ENCODE data around the gene CLDN1.

The CLDN1 gene

DNA sequence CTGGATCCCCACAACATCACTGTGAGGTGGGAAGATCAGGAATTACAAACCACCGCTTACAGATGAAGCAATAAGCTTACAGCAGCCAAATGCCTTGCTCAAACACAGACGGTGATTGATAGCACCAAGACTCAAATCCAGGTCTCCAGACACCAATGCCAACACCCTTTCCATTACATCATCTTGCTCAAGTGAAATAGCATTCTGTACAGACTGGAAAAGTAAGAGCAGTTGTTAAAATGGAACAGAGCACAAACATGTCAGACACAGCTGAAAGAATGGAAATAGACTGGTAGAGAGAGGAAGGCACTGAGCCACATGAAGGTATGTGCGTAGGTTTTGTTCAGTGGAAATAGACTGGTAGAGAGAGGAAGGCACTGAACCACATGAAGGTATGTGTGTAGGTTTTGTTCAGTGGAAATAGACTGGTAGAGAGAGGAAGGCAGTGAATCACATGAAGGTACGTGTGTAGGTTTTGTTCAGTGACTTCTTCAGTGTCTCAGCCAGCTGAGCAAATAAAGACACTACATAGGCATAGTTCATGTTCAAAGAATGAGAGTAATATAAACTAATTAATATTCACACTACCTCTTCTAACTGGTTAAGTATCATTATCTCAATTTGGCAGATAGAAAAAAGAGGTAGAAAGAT, 15.6 kb downstream of the CLDN1 start:
- Histone ChIP-seq H3K27me3 (ENCODE audit: control insufficient read depth, insufficient read depth, low read length) (no peaks in the 10 kb centered on the region), H3K9me3 (ENCODE audit: control insufficient read depth, low read depth, low read length) (no peaks in the 10 kb centered on the region), H3K27ac (ENCODE audit: low read length) (no peak overlapping the region), H3K9ac (ENCODE audit: low read length) (no peak overlapping the region), H3K4me1 (ENCODE audit: control insufficient read depth, low read depth, low read length) (no peaks in the 10 kb centered on the region), H3K36me3 (ENCODE audit: control insufficient read depth, low read depth, low read length) (no peaks in the 10 kb centered on the region), H3K4me3 (ENCODE audit: low read length) (no peak overlapping the region)

DNA sequence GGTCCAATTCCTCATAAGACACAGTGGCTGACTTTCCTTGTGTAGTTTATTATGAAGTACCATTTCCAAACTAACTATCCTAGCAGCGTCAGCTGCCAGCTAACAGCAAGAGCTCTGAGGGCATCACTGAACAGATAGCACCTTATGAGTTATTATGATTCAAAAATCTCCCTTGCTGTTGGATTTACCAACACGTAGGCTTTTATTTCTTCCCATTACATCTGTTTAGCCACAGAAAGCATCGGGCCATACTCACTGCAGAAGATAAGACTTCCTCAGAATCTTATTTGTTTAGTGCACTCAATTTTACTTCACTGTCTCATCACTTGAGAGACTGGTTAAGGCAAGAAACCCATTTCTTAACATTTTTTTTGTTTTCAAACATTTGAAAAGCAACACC, 16.2 kb downstream of the CLDN1 start:
- Histone ChIP-seq H3K27me3 (ENCODE audit: control insufficient read depth, insufficient read depth, low read length) (no peaks in the 10 kb centered on the region), H3K4me1 (ENCODE audit: control insufficient read depth, low read depth, low read length) (no peaks in the 10 kb centered on the region), H3K9ac (ENCODE audit: low read length) (no peak overlapping the region), H3K9me3 (ENCODE audit: control insufficient read depth, low read depth, low read length) (no peaks in the 10 kb centered on the region), H3K36me3 (ENCODE audit: control insufficient read depth, low read depth, low read length) (no peaks in the 10 kb centered on the region), H3K4me3 (ENCODE audit: low read length) (no peak overlapping the region), H3K27ac (ENCODE audit: low read length) (no peak overlapping the region)

DNA sequence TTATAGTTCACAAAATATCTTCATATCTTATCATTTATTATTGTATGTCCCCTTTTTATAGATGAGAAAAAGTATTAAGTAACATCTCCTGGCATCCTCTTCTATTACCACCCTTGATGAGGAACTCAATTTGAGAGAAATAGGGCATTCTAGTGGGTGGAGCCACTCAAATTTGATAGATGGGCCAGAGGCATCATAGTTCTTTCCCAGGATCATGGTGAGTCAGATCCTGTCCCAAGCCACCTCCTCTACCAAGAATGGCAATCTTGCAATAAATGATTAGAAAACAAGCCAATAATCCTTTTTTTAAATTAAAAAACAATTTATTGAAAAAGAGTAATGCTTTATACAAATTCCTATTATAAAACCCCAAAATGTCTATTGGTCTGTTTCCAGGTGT, 16.8 kb downstream of the CLDN1 start:
- H3K4me1 ChIP-seq (ENCODE audit: control insufficient read depth, low read depth, low read length): no peaks in the 10 kb centered on the region
- H3K27me3 ChIP-seq (ENCODE audit: control insufficient read depth, insufficient read depth, low read length): no peaks in the 10 kb centered on the region
- no peak overlapping the region for H3K4me3 ChIP-seq (ENCODE audit: low read length)
- no peak overlapping the region for H3K9ac ChIP-seq (ENCODE audit: low read length)
- no peaks in the 10 kb centered on the region for H3K36me3 ChIP-seq (ENCODE audit: control insufficient read depth, low read depth, low read length)
- H3K9me3 ChIP-seq (ENCODE audit: control insufficient read depth, low read depth, low read length): no peaks in the 10 kb centered on the region
- H3K27ac ChIP-seq (ENCODE audit: low read length): no peak overlapping the region

DNA sequence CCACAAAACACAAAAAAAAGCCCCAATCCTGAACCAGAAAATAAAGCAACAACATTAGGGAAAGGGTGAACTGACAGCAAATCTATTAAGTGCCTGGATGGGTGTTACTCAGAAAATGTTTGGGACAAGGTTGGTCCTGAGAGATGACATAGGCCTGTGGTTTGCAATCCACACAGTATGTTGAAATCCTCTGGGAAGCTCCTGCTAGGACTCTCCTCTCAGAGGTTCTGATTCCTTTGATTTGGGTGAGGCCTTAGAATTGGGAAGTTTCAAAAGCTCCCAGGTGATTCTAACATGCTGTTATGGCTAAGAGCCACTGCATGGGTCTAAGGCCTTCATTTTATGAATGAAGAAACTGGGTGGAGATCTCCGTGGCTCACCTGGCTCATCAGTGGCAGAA, 18.4 kb downstream of the CLDN1 start:
- H3K9ac ChIP-seq (ENCODE audit: low read length): no peak overlapping the region
- H3K9me3 ChIP-seq (ENCODE audit: control insufficient read depth, low read depth, low read length): no peaks in the 10 kb centered on the region
- H3K27me3 ChIP-seq (ENCODE audit: control insufficient read depth, insufficient read depth, low read length): no peaks in the 10 kb centered on the region
- H3K36me3 ChIP-seq (ENCODE audit: control insufficient read depth, low read depth, low read length): no peaks in the 10 kb centered on the region
- H3K4me3 ChIP-seq (ENCODE audit: low read length): no peak overlapping the region
- H3K4me1 ChIP-seq (ENCODE audit: control insufficient read depth, low read depth, low read length): no peaks in the 10 kb centered on the region
- H3K27ac ChIP-seq (ENCODE audit: low read length): no peak overlapping the region

DNA sequence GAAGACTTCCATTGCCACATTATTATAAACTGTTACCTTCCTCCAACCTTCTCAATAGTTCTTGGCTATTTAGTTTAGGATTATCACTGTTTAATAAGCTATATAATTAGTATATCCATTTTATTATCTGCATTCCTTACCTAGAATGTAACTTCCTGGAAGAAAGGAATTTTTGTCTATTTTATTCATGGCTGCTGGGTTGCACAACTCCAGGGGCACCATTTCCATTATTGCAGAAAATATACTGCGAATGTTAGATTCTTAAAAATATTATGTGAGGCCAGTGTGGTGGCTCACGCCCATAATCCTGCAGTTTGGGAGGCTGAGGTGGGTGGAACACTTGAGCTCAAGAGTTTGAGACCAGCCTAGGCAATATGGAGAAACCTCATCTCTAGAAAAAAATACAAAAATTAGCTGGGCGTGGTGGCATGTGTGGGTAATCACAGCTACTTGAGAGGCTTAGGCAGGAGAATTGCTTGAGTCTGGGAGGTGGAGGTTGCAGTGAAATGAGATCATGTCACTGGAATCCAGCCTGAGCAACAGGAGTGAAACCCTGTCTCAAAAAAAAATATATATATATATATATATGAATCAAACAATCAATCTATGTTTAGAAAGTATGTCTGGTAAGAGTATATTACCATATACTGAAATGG, 19.9 kb downstream of the CLDN1 start:
- H3K36me3 ChIP-seq (ENCODE audit: control insufficient read depth, low read depth, low read length): no peaks in the 10 kb centered on the region
- H3K27ac ChIP-seq (ENCODE audit: low read length): no peak overlapping the region
- no peak overlapping the region for H3K9ac ChIP-seq (ENCODE audit: low read length)
- no peaks in the 10 kb centered on the region for H3K4me1 ChIP-seq (ENCODE audit: control insufficient read depth, low read depth, low read length)
- H3K4me3 ChIP-seq (ENCODE audit: low read length): no peak overlapping the region
- no peaks in the 10 kb centered on the region for H3K9me3 ChIP-seq (ENCODE audit: control insufficient read depth, low read depth, low read length)
- no peaks in the 10 kb centered on the region for H3K27me3 ChIP-seq (ENCODE audit: control insufficient read depth, insufficient read depth, low read length)

DNA sequence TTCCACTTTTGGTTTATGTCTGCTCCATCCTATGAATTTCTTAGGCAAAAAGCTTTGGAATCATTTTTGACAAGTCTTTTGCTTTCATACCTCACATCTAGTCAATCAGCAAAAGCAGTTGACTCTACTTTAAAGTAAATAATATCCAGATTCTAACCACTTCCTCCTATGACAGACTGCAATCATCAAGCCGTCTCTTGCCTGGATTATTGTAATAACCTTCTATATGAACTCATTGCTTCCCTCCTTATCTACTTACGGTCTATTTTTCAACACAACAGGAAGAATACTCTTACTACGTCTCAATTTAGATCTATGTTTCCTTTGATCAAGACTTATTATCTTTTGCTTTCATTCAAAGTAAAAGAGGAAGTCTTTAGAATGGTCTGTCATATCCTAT, 20.7 kb downstream of the CLDN1 start:
- Histone ChIP-seq H3K9me3 (ENCODE audit: control insufficient read depth, low read depth, low read length) (no peaks in the 10 kb centered on the region), H3K27me3 (ENCODE audit: control insufficient read depth, insufficient read depth, low read length) (no peaks in the 10 kb centered on the region), H3K36me3 (ENCODE audit: control insufficient read depth, low read depth, low read length) (no peaks in the 10 kb centered on the region), H3K4me1 (ENCODE audit: control insufficient read depth, low read depth, low read length) (no peaks in the 10 kb centered on the region), H3K9ac (ENCODE audit: low read length) (no peak overlapping the region), H3K4me3 (ENCODE audit: low read length) (no peak overlapping the region), H3K27ac (ENCODE audit: low read length) (no peak overlapping the region)

DNA sequence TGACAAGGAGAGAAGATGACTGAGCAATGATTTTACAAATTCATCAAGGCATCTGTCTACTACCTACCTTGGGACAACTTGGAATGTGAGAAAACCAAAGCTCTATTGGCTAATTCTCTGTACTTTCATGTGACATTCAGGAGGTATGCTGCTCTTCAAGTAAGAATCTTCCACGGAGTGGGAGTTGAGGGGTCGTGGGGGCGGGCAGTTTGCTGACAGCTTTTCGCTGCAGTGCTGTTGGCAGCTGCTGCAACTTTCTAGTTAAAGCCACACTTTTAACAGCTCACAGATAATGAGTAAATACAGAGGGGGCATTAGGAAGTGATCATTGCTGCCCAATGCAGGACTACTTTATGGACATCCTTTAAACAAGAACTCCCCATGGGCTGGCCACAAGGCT, 22.3 kb downstream of the CLDN1 start:
- no peak overlapping the region for H3K27ac ChIP-seq (ENCODE audit: low read length)
- no peaks in the 10 kb centered on the region for H3K36me3 ChIP-seq (ENCODE audit: control insufficient read depth, low read depth, low read length)
- no peak overlapping the region for H3K4me3 ChIP-seq (ENCODE audit: low read length)

DNA sequence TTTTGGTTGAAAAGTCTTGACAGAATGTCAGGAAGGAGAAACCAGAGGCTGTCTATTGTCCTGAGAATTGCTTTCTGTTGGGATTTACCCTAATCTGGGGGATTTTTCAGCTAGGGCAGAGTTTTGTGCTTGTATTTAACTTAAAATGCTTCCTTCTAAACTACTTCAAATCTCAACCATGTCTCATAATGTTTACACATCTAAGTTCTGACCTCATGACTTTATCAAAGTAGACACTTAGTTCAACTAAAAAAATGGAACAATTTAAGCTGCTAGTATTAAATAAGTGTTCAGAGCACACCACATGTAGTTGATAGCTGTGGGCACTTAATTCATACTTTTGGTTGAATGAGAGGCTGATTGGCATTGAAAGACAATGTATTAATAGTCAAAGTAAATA, 28.2 kb downstream of the CLDN1 start:
- no peaks in the 10 kb centered on the region for H3K4me1 ChIP-seq (ENCODE audit: control insufficient read depth, low read depth, low read length)
- no peaks in the 10 kb centered on the region for H3K36me3 ChIP-seq (ENCODE audit: control insufficient read depth, low read depth, low read length)
- H3K9me3 ChIP-seq (ENCODE audit: control insufficient read depth, low read depth, low read length): no peaks in the 10 kb centered on the region
- no peaks in the 10 kb centered on the region for H3K27me3 ChIP-seq (ENCODE audit: control insufficient read depth, insufficient read depth, low read length)
- no peak overlapping the region for H3K4me3 ChIP-seq (ENCODE audit: low read length)
- no peak overlapping the region for H3K27ac ChIP-seq (ENCODE audit: low read length)
- H3K9ac ChIP-seq (ENCODE audit: low read length): no peak overlapping the region

More for the DNA sequence above, 22.3 kb downstream of the CLDN1 start:
- no peak overlapping the region for H3K9ac ChIP-seq (ENCODE audit: low read length)
- no peaks in the 10 kb centered on the region for H3K9me3 ChIP-seq (ENCODE audit: control insufficient read depth, low read depth, low read length)
- no peaks in the 10 kb centered on the region for H3K4me1 ChIP-seq (ENCODE audit: control insufficient read depth, low read depth, low read length)
- no peaks in the 10 kb centered on the region for H3K27me3 ChIP-seq (ENCODE audit: control insufficient read depth, insufficient read depth, low read length)

DNA sequence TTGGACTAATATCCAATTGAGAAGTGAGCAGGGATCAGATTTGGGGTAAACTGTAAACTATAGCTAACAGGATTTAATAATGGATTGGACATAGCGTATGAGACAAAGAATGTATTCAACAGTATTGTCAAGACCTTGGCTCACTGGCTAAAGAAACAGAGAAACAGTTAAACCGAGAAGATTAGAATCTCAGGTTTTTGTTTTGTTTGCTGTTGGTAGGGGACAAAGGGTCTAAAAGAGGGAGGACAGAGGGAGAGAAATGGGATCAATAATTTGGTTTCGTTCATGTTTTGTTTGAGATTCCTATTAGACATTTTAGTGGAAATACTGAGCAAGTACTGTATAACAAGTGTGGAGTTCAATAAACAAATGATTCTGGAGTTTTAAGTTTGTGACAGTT, 28.6 kb downstream of the CLDN1 start:
- Histone ChIP-seq H3K36me3 (ENCODE audit: control insufficient read depth, low read depth, low read length) (no peaks in the 10 kb centered on the region), H3K9ac (ENCODE audit: low read length) (no peak overlapping the region), H3K27ac (ENCODE audit: low read length) (no peak overlapping the region), H3K4me1 (ENCODE audit: control insufficient read depth, low read depth, low read length) (no peaks in the 10 kb centered on the region), H3K27me3 (ENCODE audit: control insufficient read depth, insufficient read depth, low read length) (no peaks in the 10 kb centered on the region), H3K4me3 (ENCODE audit: low read length) (no peak overlapping the region), H3K9me3 (ENCODE audit: control insufficient read depth, low read depth, low read length) (no peaks in the 10 kb centered on the region)

DNA sequence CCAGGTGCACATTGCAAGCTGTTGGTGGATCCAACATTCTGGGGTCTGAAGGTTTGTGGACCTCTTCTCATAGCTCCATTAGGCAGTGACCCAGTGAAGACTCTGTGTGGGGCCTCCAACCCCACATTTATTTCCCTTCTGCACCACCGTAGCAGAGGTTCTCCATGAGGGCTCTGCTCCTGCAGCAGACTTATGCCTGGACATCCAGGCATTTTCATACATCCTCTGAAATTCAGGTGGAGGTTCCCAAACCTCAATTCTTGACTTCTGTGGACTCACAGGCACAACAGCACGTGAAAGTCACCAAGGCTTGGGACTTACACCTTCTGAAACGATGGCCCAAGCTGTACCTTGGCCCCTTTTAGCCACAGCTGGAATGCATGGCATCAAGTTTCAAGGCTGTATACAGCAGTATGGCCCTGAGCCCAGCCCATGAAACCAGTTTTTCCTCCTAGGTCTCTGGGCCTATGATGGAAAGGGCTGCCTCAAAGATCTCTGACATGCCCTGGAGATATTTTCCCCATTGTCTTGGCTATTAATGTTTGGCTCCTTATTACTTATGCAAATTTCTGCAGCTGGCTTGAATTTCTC, 30.2 kb downstream of the CLDN1 start:
- H3K4me1 ChIP-seq (ENCODE audit: control insufficient read depth, low read depth, low read length): no peaks in the 10 kb centered on the region
- H3K27ac ChIP-seq (ENCODE audit: low read length): no peak overlapping the region
- no peaks in the 10 kb centered on the region for H3K27me3 ChIP-seq (ENCODE audit: control insufficient read depth, insufficient read depth, low read length)
- H3K36me3 ChIP-seq (ENCODE audit: control insufficient read depth, low read depth, low read length): no peaks in the 10 kb centered on the region
- H3K9me3 ChIP-seq (ENCODE audit: control insufficient read depth, low read depth, low read length): no peaks in the 10 kb centered on the region
- no peak overlapping the region for H3K9ac ChIP-seq (ENCODE audit: low read length)
- no peak overlapping the region for H3K4me3 ChIP-seq (ENCODE audit: low read length)

DNA sequence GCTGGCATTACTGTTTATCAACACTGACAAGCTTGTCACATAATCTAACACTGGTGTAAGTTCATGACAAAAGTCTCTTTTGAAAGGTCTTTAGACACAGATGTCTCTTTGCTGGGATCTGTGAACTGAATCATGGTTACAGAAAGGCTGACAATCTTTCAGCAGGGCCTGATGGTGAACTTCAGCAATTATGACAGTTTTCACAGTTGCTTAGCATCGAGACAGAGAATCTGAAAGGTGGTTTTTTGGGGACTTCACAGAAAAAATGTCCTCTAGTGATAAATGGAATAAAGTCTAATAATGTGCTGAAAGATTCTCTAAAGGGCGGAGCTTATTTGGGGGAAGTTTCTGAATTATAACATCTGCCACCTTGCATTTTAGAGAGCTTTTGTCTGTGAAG, 32.3 kb downstream of the CLDN1 start:
- Histone ChIP-seq H3K9me3 (ENCODE audit: control insufficient read depth, low read depth, low read length) (no peaks in the 10 kb centered on the region), H3K4me1 (ENCODE audit: control insufficient read depth, low read depth, low read length) (no peaks in the 10 kb centered on the region), H3K36me3 (ENCODE audit: control insufficient read depth, low read depth, low read length) (no peaks in the 10 kb centered on the region), H3K4me3 (ENCODE audit: low read length) (no peak overlapping the region), H3K27ac (ENCODE audit: low read length) (no peak overlapping the region), H3K9ac (ENCODE audit: low read length) (no peak overlapping the region), H3K27me3 (ENCODE audit: control insufficient read depth, insufficient read depth, low read length) (no peaks in the 10 kb centered on the region)

DNA sequence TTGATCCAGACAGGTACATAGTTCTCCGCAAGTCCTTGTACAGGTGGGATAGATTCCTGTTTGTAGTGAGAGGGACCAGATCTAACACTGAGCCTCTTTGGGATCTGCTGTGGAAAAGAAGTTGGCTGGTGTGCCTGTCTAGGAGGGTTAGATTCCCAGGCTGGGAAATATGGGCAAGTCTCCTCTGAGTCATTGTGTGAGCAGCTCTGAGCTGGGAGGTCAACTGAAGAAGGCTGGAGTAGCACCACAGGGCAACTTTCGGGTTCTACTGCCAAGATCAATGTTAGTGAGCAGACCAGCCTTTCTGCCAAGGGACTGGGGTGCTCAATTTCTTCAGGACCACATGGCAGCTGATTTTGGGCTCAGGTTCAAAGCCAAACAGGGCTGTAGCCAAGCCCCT, 33.4 kb downstream of the CLDN1 start:
- Histone ChIP-seq H3K9ac (ENCODE audit: low read length) (no peak overlapping the region), H3K36me3 (ENCODE audit: control insufficient read depth, low read depth, low read length) (no peaks in the 10 kb centered on the region), H3K27ac (ENCODE audit: low read length) (no peak overlapping the region), H3K9me3 (ENCODE audit: control insufficient read depth, low read depth, low read length) (no peaks in the 10 kb centered on the region), H3K4me1 (ENCODE audit: control insufficient read depth, low read depth, low read length) (no peaks in the 10 kb centered on the region), H3K27me3 (ENCODE audit: control insufficient read depth, insufficient read depth, low read length) (no peaks in the 10 kb centered on the region), H3K4me3 (ENCODE audit: low read length) (no peak overlapping the region)
